OCI-LY7 (cell line): ENCODE data around the gene RAB11FIP4.

Experiments used
- CTCF ChIP-seq: fragments of 200-600 bp; sonication (generic); conservative IDR thresholded peaks from 2 replicates; pipeline ENCODE4 v1.5.1; 2014; ENCODE audit warnings: mild to moderate bottlenecking, antibody characterized with exemption, low read length, moderate library complexity, mixed read lengths
- EZH2phosphoT487 ChIP-seq: fragments of 200-600 bp; sonication (generic); IDR thresholded peaks from 2 replicates; pipeline ENCODE4 v1.6.1; 2018; ENCODE audit warnings: low read depth, borderline replicate concordance, mild to moderate bottlenecking, mixed run types, antibody characterized with exemption, low read length, moderate library complexity, mixed read lengths

- TF ChIP-seq CTCF (no peak), EZH2phosphoT487 (no peak)
Measured at GRCh38 chr17:31443386-31443785, 51.9 kb downstream of the RAB11FIP4 start.
